C4-2B (cell line): Measurements from ENCODE around the gene FHIT.

Experiments used
- CTCF ChIP-seq: fragments of 450-650 bp; conservative IDR thresholded peaks from 2 replicates; pipeline ENCODE4 v1.5.1; 2017; ENCODE audit warnings: mild to moderate bottlenecking
- ZFX ChIP-seq: fragments of 450-650 bp; IDR thresholded peaks from 2 replicates; pipeline ENCODE4 v1.6.1; 2017

GRCh38 chr3:60444898-60445437 is 806.3 kb downstream of the FHIT start:
- no peak for TF ChIP-seq CTCF
- no peak for TF ChIP-seq ZFX
